RWPE1 (cell line): ENCODE measurements around the gene ATXN10.

ENCODE experiments used
- CTCF ChIA-PET: fragments of 350-600 bp; sonication (Branson Sonifier 250); formaldehyde crosslinking; extraction: SDS; loops from one replicate; lab custom pipeline; 2021; lab: Yijun Ruan, JAX
- POLR2A ChIA-PET: fragments of 400-600 bp; formaldehyde crosslinking; extraction: SDS; loops from one replicate; lab custom pipeline; 2020; ENCODE audit warnings: antibody characterized with exemption; ENCODE audit not compliant: low non-redundant PET; lab: Yijun Ruan, JAX
- DNase-seq: peaks from one replicate; pipeline ENCODE4 v3.0.0; 2012; ENCODE audit warnings: low spot score
- H3K27ac ChIP-seq: fragments of 450-650 bp; 2 replicates; pipeline ENCODE4 v1.5.1; 2017
- CTCF ChIP-seq: fragments of 450-650 bp; conservative IDR thresholded peaks from 2 replicates; pipeline ENCODE4 v1.5.1; 2017; ENCODE audit warnings: low read depth, mild to moderate bottlenecking

Gene ATXN10

DNA sequence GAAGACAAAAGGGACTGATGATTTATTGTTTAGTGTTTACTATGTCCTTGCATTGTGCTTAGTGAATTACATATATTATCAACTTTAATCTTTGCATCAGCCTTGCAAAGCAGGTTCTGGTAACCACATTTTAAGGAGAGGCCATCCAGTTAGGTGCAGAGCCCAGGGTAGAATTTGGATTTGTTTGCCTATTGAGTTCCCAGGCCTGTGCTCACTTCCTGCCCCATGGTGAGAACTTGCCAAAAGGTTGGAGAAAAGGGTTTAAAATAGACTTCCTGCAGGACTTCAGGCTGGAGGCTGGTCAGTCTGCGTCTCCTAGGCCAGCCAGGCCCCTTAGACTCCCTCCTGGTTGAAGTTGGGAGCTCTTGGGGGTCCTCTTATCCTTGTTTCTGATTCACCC is 72.1 kb downstream of the ATXN10 start:
- TF ChIP-seq CTCF: no peak
- ChIA-PET CTCF (interaction anchor here (1.2 kb wide), 1 partner anchor 12 kb away, joined by 4 read pairs; no protein-coding TSS in a partner anchor), POLR2A (no interaction called here)
- no peak for DNase-seq
- H3K27ac ChIP-seq: no peak overlapping the region

DNA sequence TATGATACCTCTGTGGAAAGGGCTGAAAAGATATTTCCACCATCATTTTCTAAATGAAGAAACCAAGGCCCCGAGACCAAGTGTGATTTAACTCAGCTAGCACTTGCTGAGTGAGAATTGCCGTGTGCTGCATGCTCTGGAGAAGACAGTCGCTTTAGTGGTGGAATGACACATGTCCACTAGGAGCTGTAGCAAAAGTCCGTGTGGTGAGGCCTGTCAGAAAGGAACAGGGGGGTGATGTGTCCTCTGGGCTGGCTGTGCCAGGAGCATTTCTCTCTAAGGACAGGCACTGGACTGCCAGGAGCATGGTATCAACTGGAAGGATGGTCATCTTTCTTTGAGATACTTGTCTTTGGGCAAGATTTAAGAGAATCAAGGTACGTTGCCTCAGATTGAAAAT is 72.8 kb downstream of the ATXN10 start:
- POLR2A ChIA-PET: no interaction called here
- no peak overlapping the region for H3K27ac ChIP-seq
- no peak for TF ChIP-seq CTCF
- CTCF ChIA-PET: interaction anchor here (1.2 kb wide), 1 partner anchor 13 kb away, joined by 4 read pairs; no protein-coding TSS in a partner anchor
- no peak for DNase-seq

DNA sequence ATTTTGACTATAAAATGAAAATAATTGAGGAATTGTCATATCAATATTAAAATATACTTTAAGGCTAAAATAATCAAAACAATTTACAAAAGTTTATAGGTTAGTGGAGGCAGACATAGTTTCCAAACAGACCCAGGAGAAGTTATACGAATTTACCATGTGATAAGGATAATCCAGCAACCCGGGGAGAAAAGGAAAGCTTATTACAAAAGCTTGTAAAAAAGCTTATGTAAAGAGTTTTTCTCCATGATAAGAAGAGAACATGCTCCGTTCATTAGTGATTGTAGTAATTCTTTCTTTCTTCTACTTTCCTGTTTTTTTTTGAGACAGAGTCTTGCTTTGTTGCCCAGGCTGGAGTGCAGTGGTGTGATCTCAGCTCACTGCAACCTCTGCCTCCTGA is 79.0 kb downstream of the ATXN10 start:
- CTCF ChIA-PET: interaction anchor here (0.6 kb wide), 1 partner anchor 136 kb away, joined by 5 read pairs; no protein-coding TSS in a partner anchor
- no peak for DNase-seq
- POLR2A ChIA-PET: no interaction called here
- H3K27ac ChIP-seq: no peak overlapping the region
- no peak for TF ChIP-seq CTCF

DNA sequence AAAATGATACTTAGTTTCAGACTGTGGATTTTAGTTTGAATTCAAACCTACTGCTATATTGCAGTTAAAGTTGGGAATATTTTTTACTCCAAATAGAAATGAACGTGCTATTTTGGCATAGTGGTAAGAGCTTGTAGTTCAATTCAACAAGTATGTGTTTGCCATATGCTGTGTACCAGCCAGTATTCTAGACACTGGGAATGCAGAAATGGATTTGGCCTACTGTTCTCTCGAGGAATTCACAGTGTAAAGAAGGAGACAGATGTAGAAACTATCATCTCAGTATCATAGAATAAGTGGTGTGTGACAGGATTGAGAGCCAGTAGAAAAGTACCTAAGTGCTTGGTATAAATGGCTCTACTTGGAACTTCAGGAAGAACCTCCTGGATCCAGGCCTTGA is 80.4 kb downstream of the ATXN10 start:
- H3K27ac ChIP-seq: no peak overlapping the region
- CTCF ChIA-PET: no interaction called here
- DNase-seq: no peak

DNA sequence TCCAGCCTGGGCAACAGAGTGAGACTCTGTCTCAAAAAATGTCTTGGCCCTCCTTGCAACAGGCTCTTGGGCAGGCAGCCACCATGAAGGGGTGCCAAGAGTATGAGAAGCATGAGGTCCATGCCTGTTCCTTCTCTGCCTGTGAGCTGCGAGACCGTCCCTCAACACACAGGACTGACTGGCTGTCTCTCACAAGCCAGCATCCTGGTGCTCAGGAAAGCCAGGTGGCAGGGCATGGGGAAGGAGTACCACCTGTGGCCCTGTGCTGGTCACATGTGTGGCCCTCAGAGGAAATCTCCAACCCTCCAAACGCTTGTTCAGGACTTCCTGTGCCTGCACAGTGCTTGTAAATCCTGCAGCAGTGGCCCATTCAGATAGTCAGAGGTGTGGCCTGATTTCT is 83.2 kb downstream of the ATXN10 start:
- CTCF ChIA-PET: no interaction called here
- no peak for TF ChIP-seq CTCF
- no peak overlapping the region for H3K27ac ChIP-seq
- DNase-seq: no peak
- POLR2A ChIA-PET: no interaction called here

More for the DNA sequence above, 80.4 kb downstream of the ATXN10 start:
- TF ChIP-seq CTCF: no peak
- POLR2A ChIA-PET: no interaction called here

- POLR2A ChIA-PET: no interaction called here
- DNase-seq: no peak
- no peak overlapping the region for H3K27ac ChIP-seq
- CTCF ChIA-PET: no interaction called here
- TF ChIP-seq CTCF: no peak
Measured at GRCh38 chr22:45756558-45756957, 84.9 kb downstream of the ATXN10 start.
